HepG2 (cell line): Measurements from ENCODE around the gene CEP43. TPM values are rescaled to one million over a fixed set of nuclear protein-coding genes. Genes with fewer than 3 reads are reported as not detected.

Experiments used
- AKAP8 ChIP-seq: sonication (generic); formaldehyde crosslinking; IDR thresholded peaks from 2 replicates; pipeline ENCODE4 v1.5.1; 2020; ENCODE audit warnings: mild to moderate bottlenecking, missing genetic modification reagents
- HDAC1 ChIP-seq: sonication (generic); formaldehyde crosslinking; IDR thresholded peaks from 2 replicates; pipeline ENCODE4 v1.5.1; 2020; ENCODE audit warnings: mild to moderate bottlenecking, missing genetic modification reagents
- MAFK ChIP-seq, 2 experiments: IDR thresholded peaks in 1 of 2; conservative IDR thresholded peaks in 1 of 2; 2 replicates each; pipeline ENCODE4 v1.6.1; 2011; ENCODE audit warnings: improper control_type of control experiment in 2 of 2, low read length in 2 of 2
- MLLT10 ChIP-seq: sonication (generic); formaldehyde crosslinking; IDR thresholded peaks from 2 replicates; pipeline ENCODE4 v1.4.0; 2020; ENCODE audit warnings: missing genetic modification reagents
- NFIC ChIP-seq: IDR thresholded peaks from 2 replicates; pipeline ENCODE4 v1.6.1; 2012; ENCODE audit warnings: mild to moderate bottlenecking, low read length, inconsistent platforms
- PHF5A ChIP-seq: IDR thresholded peaks from one replicate; pipeline ENCODE4 v1.6.1; 2018; ENCODE audit warnings: low read depth, missing genetic modification reagents; ENCODE audit not compliant: unreplicated experiment
- PPARG ChIP-seq: conservative IDR thresholded peaks from 2 replicates; pipeline ENCODE4 v1.6.1; 2016; ENCODE audit warnings: missing biosample characterization, missing genetic modification reagents
- SAFB2 ChIP-seq: sonication (generic); formaldehyde crosslinking; IDR thresholded peaks from 2 replicates; pipeline ENCODE4 v1.5.1; 2020; ENCODE audit warnings: missing genetic modification reagents, low read depth, mild to moderate bottlenecking, borderline replicate concordance
- SP1 ChIP-seq, 2 experiments: fragments of 450-650 bp in 1 of 2; sonication (generic) in 1 of 2; formaldehyde crosslinking in 1 of 2; IDR thresholded peaks; 2 replicates each; pipeline versions ENCODE4 v1.4.0 to v1.6.1; 2016 to 2020; ENCODE audit warnings: missing genetic modification reagents in 1 of 2
- THAP7 ChIP-seq: sonication (generic); formaldehyde crosslinking; IDR thresholded peaks from 2 replicates; pipeline ENCODE4 v1.8.1; 2023; ENCODE audit warnings: mild to moderate bottlenecking, missing genetic modification reagents
- TRIM24 ChIP-seq: sonication (generic); formaldehyde crosslinking; IDR thresholded peaks from 2 replicates; pipeline ENCODE4 v1.8.0; 2022; ENCODE audit warnings: mild to moderate bottlenecking, missing genetic modification reagents
- ZFP62 ChIP-seq: sonication (generic); formaldehyde crosslinking; IDR thresholded peaks from 2 replicates; pipeline ENCODE4 v1.4.0; 2020; ENCODE audit warnings: missing genetic modification reagents
- ZNF350 ChIP-seq: sonication (generic); formaldehyde crosslinking; IDR thresholded peaks from 2 replicates; pipeline ENCODE4 v1.4.0; 2020; ENCODE audit warnings: mild to moderate bottlenecking, low read depth, missing genetic modification reagents, borderline replicate concordance
- ZNF784 ChIP-seq: sonication (generic); formaldehyde crosslinking; IDR thresholded peaks from 2 replicates; pipeline ENCODE4 v1.5.1; 2020; ENCODE audit warnings: missing genetic modification reagents, mild to moderate bottlenecking, borderline replicate concordance
- ZSCAN22 ChIP-seq: sonication (generic); formaldehyde crosslinking; IDR thresholded peaks from 2 replicates; pipeline ENCODE4 v1.4.0; 2020; ENCODE audit warnings: mild to moderate bottlenecking, missing genetic modification reagents
- polyA plus RNA-seq, 8 experiments: library from polyadenylated mRNA; depleted of rRNA in 3 of 8; stranded (reverse) in 7 of 8; unstranded in 1 of 8; fragments of >200 nt; fragmentation: Illumina TruSeq in 4 of 8; extraction: Trizol in 4 of 8; gene quantifications; 2 replicates each; pipeline versions ENCODE4 v1.2.1 to v1.2.3, GENCODE V29; 2011 to 2016; ENCODE audit warnings: low read depth in 4 of 8, missing spikeins in 1 of 8, mixed read lengths in 1 of 8; ENCODE audit not compliant: insufficient read depth in 1 of 8
- total RNA-seq, 5 experiments: library from RNA; depleted of rRNA; stranded (reverse); fragments of >200 nt; fragmentation: Illumina TruSeq; extraction: Trizol; gene quantifications; 2 replicates each; pipeline ENCODE4 v1.2.3, GENCODE V29; 2016; ENCODE audit warnings: low read depth in 1 of 5
- TF ChIP-seq, protein P1 (sequence below), 2 experiments: fragments of 450-650 bp in 1 of 2; sonication (generic) in 1 of 2; formaldehyde crosslinking in 1 of 2; IDR thresholded peaks; 2 replicates each; pipeline versions ENCODE4 v1.6.1 to v1.8.0; 2016 to 2022; ENCODE audit warnings: antibody characterized with exemption in 1 of 2, mild to moderate bottlenecking in 1 of 2, missing genetic modification reagents in 1 of 2
- TF ChIP-seq, protein P2 (sequence below): sonication (generic); formaldehyde crosslinking; IDR thresholded peaks from 2 replicates; pipeline ENCODE4 v1.8.0; 2023; ENCODE audit warnings: mild to moderate bottlenecking, missing genetic modification reagents

Gene CEP43
- total and polyA plus RNA-seq, 2 of the 13 experiments (the other 11 are each of a cell fraction or from before 2014, with no cell fraction given) = 29.3 to 73.9 TPM

- TF ChIP-seq, protein P1, sequence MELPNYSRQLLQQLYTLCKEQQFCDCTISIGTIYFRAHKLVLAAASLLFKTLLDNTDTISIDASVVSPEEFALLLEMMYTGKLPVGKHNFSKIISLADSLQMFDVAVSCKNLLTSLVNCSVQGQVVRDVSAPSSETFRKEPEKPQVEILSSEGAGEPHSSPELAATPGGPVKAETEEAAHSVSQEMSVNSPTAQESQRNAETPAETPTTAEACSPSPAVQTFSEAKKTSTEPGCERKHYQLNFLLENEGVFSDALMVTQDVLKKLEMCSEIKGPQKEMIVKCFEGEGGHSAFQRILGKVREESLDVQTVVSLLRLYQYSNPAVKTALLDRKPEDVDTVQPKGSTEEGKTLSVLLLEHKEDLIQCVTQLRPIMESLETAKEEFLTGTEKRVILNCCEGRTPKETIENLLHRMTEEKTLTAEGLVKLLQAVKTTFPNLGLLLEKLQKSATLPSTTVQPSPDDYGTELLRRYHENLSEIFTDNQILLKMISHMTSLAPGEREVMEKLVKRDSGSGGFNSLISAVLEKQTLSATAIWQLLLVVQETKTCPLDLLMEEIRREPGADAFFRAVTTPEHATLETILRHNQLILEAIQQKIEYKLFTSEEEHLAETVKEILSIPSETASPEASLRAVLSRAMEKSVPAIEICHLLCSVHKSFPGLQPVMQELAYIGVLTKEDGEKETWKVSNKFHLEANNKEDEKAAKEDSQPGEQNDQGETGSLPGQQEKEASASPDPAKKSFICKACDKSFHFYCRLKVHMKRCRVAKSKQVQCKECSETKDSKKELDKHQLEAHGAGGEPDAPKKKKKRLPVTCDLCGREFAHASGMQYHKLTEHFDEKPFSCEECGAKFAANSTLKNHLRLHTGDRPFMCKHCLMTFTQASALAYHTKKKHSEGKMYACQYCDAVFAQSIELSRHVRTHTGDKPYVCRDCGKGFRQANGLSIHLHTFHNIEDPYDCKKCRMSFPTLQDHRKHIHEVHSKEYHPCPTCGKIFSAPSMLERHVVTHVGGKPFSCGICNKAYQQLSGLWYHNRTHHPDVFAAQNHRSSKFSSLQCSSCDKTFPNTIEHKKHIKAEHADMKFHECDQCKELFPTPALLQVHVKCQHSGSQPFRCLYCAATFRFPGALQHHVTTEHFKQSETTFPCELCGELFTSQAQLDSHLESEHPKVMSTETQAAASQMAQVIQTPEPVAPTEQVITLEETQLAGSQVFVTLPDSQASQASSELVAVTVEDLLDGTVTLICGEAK (IDR thresholded peaks at IDR 0.05) = no peak
- TF ChIP-seq, protein P1 (CRISPR knock-in tag; IDR thresholded peaks at IDR 0.05) = peak; percentile 84
- TF ChIP-seq SP1 (IDR thresholded peaks at IDR 0.05) (no peak), SP1 (CRISPR knock-in tag; IDR thresholded peaks at IDR 0.05) (peak; percentile 56; the same call in 1 of the 2 replicates), TRIM24 (no peak), MAFK (conservative IDR thresholded peaks at IDR 0.05 in 1 of 2, IDR thresholded peaks at IDR 0.05 in 1 of 2; ENCODE audit: low read length in 2 of 2) (no peak), HDAC1 (CRISPR knock-in tag) (peak; percentile 65; the same call in 1 of the 2 replicates), AKAP8 (no peak; the same call in 1 of the 2 replicates), PPARG (CRISPR knock-in tag) (peak; percentile 40; the same call in 1 of the 2 replicates), ZNF784 (CRISPR knock-in tag) (no peak; the same call in 1 of the 2 replicates), ZFP62 (CRISPR knock-in tag) (no peak), ZNF350 (CRISPR knock-in tag) (peak; percentile 93), ZSCAN22 (CRISPR knock-in tag) (no peak), SAFB2 (no peak), NFIC (peak; percentile 77; the same call in 1 of the 2 replicates), MLLT10 (no peak), PHF5A (peak; percentile 39), THAP7 (peak; percentile 22; the same call in 1 of the 2 replicates)
- TF ChIP-seq, protein P2, sequence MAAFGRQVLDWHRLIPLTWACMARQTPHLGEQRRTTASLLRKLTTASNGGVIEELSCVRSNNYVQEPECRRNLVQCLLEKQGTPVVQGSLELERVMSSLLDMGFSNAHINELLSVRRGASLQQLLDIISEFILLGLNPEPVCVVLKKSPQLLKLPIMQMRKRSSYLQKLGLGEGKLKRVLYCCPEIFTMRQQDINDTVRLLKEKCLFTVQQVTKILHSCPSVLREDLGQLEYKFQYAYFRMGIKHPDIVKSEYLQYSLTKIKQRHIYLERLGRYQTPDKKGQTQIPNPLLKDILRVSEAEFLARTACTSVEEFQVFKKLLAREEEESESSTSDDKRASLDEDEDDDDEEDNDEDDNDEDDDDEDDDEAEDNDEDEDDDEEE (CRISPR knock-in tag) = peak; percentile 82
Measured at GRCh38 chr6:166957087-166957804, 42.0 kb upstream of the CEP43 start (continued).
